Measurements from ENCODE around the gene CRYL1. TPM values are rescaled to one million over a fixed set of nuclear protein-coding genes. Genes with fewer than 3 reads are reported as not detected.

Gene CRYL1
- total and polyA plus RNA-seq, 2 donors (not counting 1 experiment from before 2014, with no cell fraction given), result 6.5 to 15.1 TPM

- no peak overlapping the region for H3K27ac ChIP-seq (ENCODE audit: low read length in 2 of 2)
- 88% methylated on average over 1 of the region's 1 CpG for WGBS (ENCODE audit: insufficient coverage)
- no peaks in the 10 kb centered on the region for H3K79me2 ChIP-seq (ENCODE audit: control insufficient read depth, insufficient read depth, low read length)
- no peaks in the 10 kb centered on the region for H4K20me1 ChIP-seq (ENCODE audit: control insufficient read depth, insufficient read depth, low read length, poor library complexity, severe bottlenecking)
- peaks cover 0 to 6% of the 10 kb centered on the region in 2 donors for H3K4me1 ChIP-seq (ENCODE audit: control insufficient read depth in 2 of 2, insufficient read depth in 2 of 2, low read length in 2 of 2)
- ChIA-PET CTCF (no interaction called here), POLR2A (no interaction called here)
- peaks cover 18% of the 10 kb centered on the region for H3K9me3 Mint-ChIP-seq (ENCODE audit: insufficient read depth)
- no peak overlapping the region for H3K27ac Mint-ChIP-seq
- no peaks in the 10 kb centered on the region for H3K36me3 ChIP-seq (replicated peaks in 1 of 2; ENCODE audit: control extremely low read depth in 1 of 2, control insufficient read depth in 1 of 2, extremely low read depth in 1 of 2, insufficient read depth in 2 of 2, low read length in 1 of 2)
- peaks cover 10% of the 10 kb centered on the region for H3K4me1 Mint-ChIP-seq
- DNase-seq (no peak), ATAC-seq (ENCODE audit: low read depth) (no peak)
- peaks cover 8 to 23% (median 17%) of the 10 kb centered on the region in 3 donors for H3K9me3 ChIP-seq (ENCODE audit: control extremely low read depth in 1 of 3, control insufficient read depth in 2 of 3, insufficient read depth in 1 of 3, low read length in 2 of 3)
- H3K9ac ChIP-seq (ENCODE audit: low read length), result no peak overlapping the region
- no peak overlapping the region for H3K4me2 ChIP-seq (replicated peaks; ENCODE audit: low read depth, low read length, poor library complexity, severe bottlenecking)
- H3K27me3 Mint-ChIP-seq, result no peaks in the 10 kb centered on the region
- intact Hi-C loops (cut with micrococcal nuclease), result no loop called here
- H2AFZ ChIP-seq (ENCODE audit: insufficient read depth, low read depth, low read length, poor library complexity, severe bottlenecking), result no peak overlapping the region
- no peak overlapping the region for H3K4me3 ChIP-seq (ENCODE audit: control extremely low read depth in 1 of 5, extremely low read depth in 1 of 5, insufficient read depth in 1 of 5, low read depth in 2 of 5, low read length in 4 of 5)
- no peaks in the 10 kb centered on the region for H3K27me3 ChIP-seq (replicated peaks in 1 of 4; ENCODE audit: control extremely low read depth in 1 of 4, control insufficient read depth in 3 of 4, insufficient read depth in 4 of 4, low read length in 3 of 4)
- TF ChIP-seq CTCF (IDR thresholded peaks at IDR 0.05) (no peak), EZH2 (IDR thresholded peaks at IDR 0.05; ENCODE audit: borderline replicate concordance, insufficient read depth, low read depth, low read length, poor library complexity, severe bottlenecking) (no peak)
- H3K4me3 Mint-ChIP-seq, result no peak overlapping the region
These were observed 77.2 kb downstream of the CRYL1 start for GRCh38 chr13:20448470-20448869.

- intact Hi-C loops (cut with micrococcal nuclease), result no loop called here
- Histone ChIP-seq H4K20me1 (ENCODE audit: control insufficient read depth, insufficient read depth, low read length, poor library complexity, severe bottlenecking) (no peaks in the 10 kb centered on the region), H2AFZ (ENCODE audit: insufficient read depth, low read depth, low read length, poor library complexity, severe bottlenecking) (no peak overlapping the region), H3K36me3 (replicated peaks in 1 of 2; ENCODE audit: control extremely low read depth in 1 of 2, control insufficient read depth in 1 of 2, extremely low read depth in 1 of 2, insufficient read depth in 2 of 2, low read length in 1 of 2) (no peaks in the 10 kb centered on the region), H3K4me1 (ENCODE audit: control insufficient read depth in 2 of 2, insufficient read depth in 2 of 2, low read length in 2 of 2) (peaks cover 0 to 6% of the 10 kb centered on the region in 2 donors), H3K9ac (ENCODE audit: low read length) (no peak overlapping the region), H3K4me3 (ENCODE audit: control extremely low read depth in 1 of 5, extremely low read depth in 1 of 5, insufficient read depth in 1 of 5, low read depth in 2 of 5, low read length in 4 of 5) (no peak overlapping the region), H3K27ac (ENCODE audit: low read length in 2 of 2) (no peak overlapping the region), H3K79me2 (ENCODE audit: control insufficient read depth, insufficient read depth, low read length) (no peaks in the 10 kb centered on the region), H3K4me2 (replicated peaks; ENCODE audit: low read depth, low read length, poor library complexity, severe bottlenecking) (no peak overlapping the region), H3K27me3 (replicated peaks in 1 of 4; ENCODE audit: control extremely low read depth in 1 of 4, control insufficient read depth in 3 of 4, insufficient read depth in 4 of 4, low read length in 3 of 4) (no peaks in the 10 kb centered on the region), H3K9me3 (ENCODE audit: control extremely low read depth in 1 of 3, control insufficient read depth in 2 of 3, insufficient read depth in 1 of 3, low read length in 2 of 3) (peaks cover 8 to 23% (median 17%) of the 10 kb centered on the region in 3 donors)
- no peak for TF ChIP-seq CTCF (IDR thresholded peaks at IDR 0.05)
- TF ChIP-seq EZH2 (IDR thresholded peaks at IDR 0.05; ENCODE audit: borderline replicate concordance, insufficient read depth, low read depth, low read length, poor library complexity, severe bottlenecking), result no peak
- Mint-ChIP-seq H3K27me3 (no peaks in the 10 kb centered on the region), H3K9me3 (ENCODE audit: insufficient read depth) (peaks cover 18% of the 10 kb centered on the region), H3K27ac (no peak overlapping the region), H3K4me3 (no peak overlapping the region), H3K4me1 (peaks cover 9% of the 10 kb centered on the region)
- CTCF ChIA-PET, result interaction anchor here (0.6 kb wide), 1 partner anchor 63 kb away, joined by 3 read pairs; no protein-coding TSS in a partner anchor
- ATAC-seq (ENCODE audit: low read depth), result no peak
- POLR2A ChIA-PET, result no interaction called here
- no peak for DNase-seq
These were observed 78.8 kb downstream of the CRYL1 start for GRCh38 chr13:20446900-20447299.
